Renal cortical epithelial cell (primary cell): ENCODE data around the gene PLA2G3. TPM values are rescaled to one million over a fixed set of nuclear protein-coding genes. Genes with fewer than 3 reads are reported as not detected.

ENCODE experiments used
- DNase-seq: peaks from one replicate; pipeline ENCODE4 v3.0.0-alpha.2; 2011; ENCODE audit warnings: low read depth
- total RNA-seq: library from RNA; depleted of rRNA; stranded (reverse); fragments of >200 nt; gene quantifications from 2 replicates; pipeline ENCODE4 v1.2.3, GENCODE V29; 2014

Gene PLA2G3
- total RNA-seq, 1 donor from 2014 or later = not detected

- DNase-seq = no peak
These were observed 52.5 kb downstream of the PLA2G3 start for GRCh38 chr22:31087744-31088215.

DNA sequence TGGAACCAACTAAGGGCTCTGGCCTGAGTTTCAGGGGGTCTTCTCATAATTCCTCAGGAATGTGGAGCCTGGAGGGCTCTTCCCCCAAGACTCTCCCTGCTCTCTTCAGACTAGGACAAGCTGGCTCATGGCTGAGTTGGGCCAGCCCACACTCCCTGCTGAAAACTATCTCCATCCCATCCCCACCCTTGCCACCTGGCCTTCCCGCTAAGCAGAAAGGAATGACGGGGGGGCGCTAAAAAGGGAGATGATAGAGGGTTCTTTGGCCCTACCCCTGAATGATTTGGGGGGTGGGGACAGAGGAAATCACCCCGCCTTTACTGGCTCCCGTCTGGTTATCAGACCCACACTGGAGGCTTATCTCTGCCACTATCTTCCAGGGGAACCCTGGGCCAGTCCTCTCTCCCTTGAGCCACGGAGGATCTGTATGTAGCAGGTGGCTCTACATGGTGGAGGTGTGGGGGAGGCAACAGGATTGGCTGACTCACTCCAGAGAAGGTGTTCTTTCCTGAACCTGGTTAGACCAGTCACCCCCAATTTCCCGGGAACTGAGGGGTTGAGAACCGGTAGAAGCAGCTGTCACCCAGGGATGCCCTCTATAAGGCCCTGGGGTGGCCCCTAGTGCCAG lies 53.5 kb downstream of the PLA2G3 start:
- no peak for DNase-seq

GRCh38 chr22:31085928-31086327 lies 54.4 kb downstream of the PLA2G3 start:
- DNase-seq = no peak

GRCh38 chr22:31085493-31085824 lies 54.8 kb downstream of the PLA2G3 start:
- DNase-seq = no peak

GRCh38 chr22:31084811-31085492 lies 55.4 kb downstream of the PLA2G3 start:
- DNase-seq = no peak

Other genes with a start within 250 kb of the PLA2G3 start
- 9.0 and 48.7 TPM in 2 replicates for gene MORC2, start 171.7 kb downstream of the PLA2G3 start, total RNA-seq
- 30.0 and 90.7 TPM in 2 replicates for gene TUG1, start 171.2 kb downstream of the PLA2G3 start, total RNA-seq
- 136 and 162 TPM in 2 replicates for gene SMTN, start 59.2 kb downstream of the PLA2G3 start, total RNA-seq
- 57.9 and 131 TPM in 2 replicates for gene SELENOM, start 32.9 kb downstream of the PLA2G3 start, total RNA-seq
- gene INPP5J, start 17.5 kb downstream of the PLA2G3 start, total RNA-seq = 0.87 and 4.0 TPM in 2 replicates
- gene RNF185, start 19.7 kb upstream of the PLA2G3 start, total RNA-seq = 45.0 and 50.9 TPM in 2 replicates
- gene LIMK2, start 71.8 kb upstream of the PLA2G3 start, total RNA-seq = 54.5 and 106 TPM in 2 replicates
- gene PIK3IP1, start 152.0 kb upstream of the PLA2G3 start, total RNA-seq = 28.5 and 30.9 TPM in 2 replicates
- 17.7 and 19.2 TPM in 2 replicates for gene PATZ1, start 205.8 kb upstream of the PLA2G3 start, total RNA-seq